ENCODE results near the gene PPP1R16B.

- TF ChIP-seq RFX5 (IDR thresholded peaks at IDR 0.05) (no peak), POLR2A (IDR thresholded peaks at IDR 0.05; ENCODE audit: low read length) (no peak), ZC3H11A (IDR thresholded peaks at IDR 0.05) (no peak), CTCF (IDR thresholded peaks at IDR 0.05) (no peak), RNF2 (IDR thresholded peaks at IDR 0.05; ENCODE audit: borderline replicate concordance, low read depth) (no peak)
- TF ChIP-seq, protein P1, sequence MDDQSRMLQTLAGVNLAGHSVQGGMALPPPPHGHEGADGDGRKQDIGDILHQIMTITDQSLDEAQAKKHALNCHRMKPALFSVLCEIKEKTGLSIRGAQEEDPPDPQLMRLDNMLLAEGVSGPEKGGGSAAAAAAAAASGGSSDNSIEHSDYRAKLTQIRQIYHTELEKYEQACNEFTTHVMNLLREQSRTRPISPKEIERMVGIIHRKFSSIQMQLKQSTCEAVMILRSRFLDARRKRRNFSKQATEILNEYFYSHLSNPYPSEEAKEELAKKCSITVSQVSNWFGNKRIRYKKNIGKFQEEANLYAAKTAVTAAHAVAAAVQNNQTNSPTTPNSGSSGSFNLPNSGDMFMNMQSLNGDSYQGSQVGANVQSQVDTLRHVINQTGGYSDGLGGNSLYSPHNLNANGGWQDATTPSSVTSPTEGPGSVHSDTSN (IDR thresholded peaks at IDR 0.05), result no peak
Measured at GRCh38 chr20:38825571-38825900, 20.0 kb downstream of the PPP1R16B start.

Data from A549 (cell line).